ENCODE results near the gene FKBP4. TPM values are rescaled to one million over a fixed set of nuclear protein-coding genes. Genes with fewer than 3 reads are reported as not detected.

Gene FKBP4
- total and polyA plus RNA-seq, 9 of the 15 experiments (the other 6 are each of a cell fraction or from before 2014, with no cell fraction given), result 16.3 to 154 (median 90.1) TPM

GRCh38 chr12:2752676-2753371 lies 41.9 kb upstream of the FKBP4 start (continued):
- TF ChIP-seq JUN (IDR thresholded peaks at IDR 0.05; ENCODE audit: borderline replicate concordance, low read depth, low read length) (no peak), JUN (CRISPR knock-in tag; IDR thresholded peaks at IDR 0.05; ENCODE audit: borderline replicate concordance) (0 out of 2 replicates have a peak, but pooled peaks have one; percentile 86), BDP1 (IDR thresholded peaks at IDR 0.05; ENCODE audit: insufficient read depth, insufficient read length) (no peak), ZC3H11A (IDR thresholded peaks at IDR 0.05; ENCODE audit: low read depth, low read length) (no peak)

- H3K4me3 ChIP-seq, result no peak overlapping the region
- ChIA-PET CTCF (ENCODE audit: low intra/inter-chr PET ratio) (no interaction called here), POLR2A (no interaction called here)
- 0% methylated on average over 5 of the region's 8 CpGs for WGBS (ENCODE audit: insufficient coverage, low coverage, missing lambda C conversion rate)
- ATAC-seq (no peak), DNase-seq (ENCODE audit: extremely low read depth in 1 of 4, low spot score in 3 of 4) (no peak), FAIRE-seq (no peak)
- H3K4me2 ChIP-seq (ENCODE audit: insufficient read depth, low read length), result no peak overlapping the region
- H4K20me1 ChIP-seq (replicated peaks; ENCODE audit: control insufficient read depth, insufficient read depth, low read length), result no peaks in the 10 kb centered on the region
- no peaks in the 10 kb centered on the region for H3K36me3 ChIP-seq (ENCODE audit: control insufficient read depth, insufficient read depth, low read length)
- no peaks in the 10 kb centered on the region for H3K9me1 ChIP-seq (ENCODE audit: control insufficient read depth, insufficient read depth, low read length)
- no peak overlapping the region for H3K9ac ChIP-seq (ENCODE audit: insufficient read depth in 1 of 2, low read depth in 2 of 2, low read length in 2 of 2)
- peaks cover 0 to 9% of the 10 kb centered on the region in 2 experiments; a peak in 1 of 5 replicates for H3K4me1 ChIP-seq (replicated peaks in 1 of 2; ENCODE audit: control insufficient read depth in 2 of 2, insufficient read depth in 2 of 2, low read length in 2 of 2)
- H3K27ac ChIP-seq (ENCODE audit: extremely low read depth, low read depth, low read length), result no peak overlapping the region
- no TSS peak for BruUV-seq (replicated peaks)
- H3K79me2 ChIP-seq (ENCODE audit: control insufficient read depth, insufficient read depth, low read length), result no peaks in the 10 kb centered on the region
- in situ Hi-C loops (cut with MboI), result no loop called here
- H2AFZ ChIP-seq (ENCODE audit: low read depth, low read length), result no peak overlapping the region
- intact Hi-C loops (cut with micrococcal nuclease), result no loop called here
- no peaks in the 10 kb centered on the region for H3K9me3 ChIP-seq (replicated peaks; ENCODE audit: control insufficient read depth, insufficient read depth, low read depth, low read length)
- no peaks in the 10 kb centered on the region; a peak in 1 of 5 replicates for H3K27me3 ChIP-seq (ENCODE audit: control insufficient read depth in 2 of 2, insufficient read depth in 2 of 2, low read length in 2 of 2)
- no peak for TF ChIP-seq NBN (IDR thresholded peaks at IDR 0.05; ENCODE audit: low read depth)
- TF ChIP-seq FUS (optimal IDR thresholded peaks at IDR 0.05; ENCODE audit: low read depth, low read length), result no peak
- no peak for TF ChIP-seq SMAD1 (IDR thresholded peaks at IDR 0.05; ENCODE audit: low read depth, low read length, partially characterized antibody)
- TF ChIP-seq, protein P1, sequence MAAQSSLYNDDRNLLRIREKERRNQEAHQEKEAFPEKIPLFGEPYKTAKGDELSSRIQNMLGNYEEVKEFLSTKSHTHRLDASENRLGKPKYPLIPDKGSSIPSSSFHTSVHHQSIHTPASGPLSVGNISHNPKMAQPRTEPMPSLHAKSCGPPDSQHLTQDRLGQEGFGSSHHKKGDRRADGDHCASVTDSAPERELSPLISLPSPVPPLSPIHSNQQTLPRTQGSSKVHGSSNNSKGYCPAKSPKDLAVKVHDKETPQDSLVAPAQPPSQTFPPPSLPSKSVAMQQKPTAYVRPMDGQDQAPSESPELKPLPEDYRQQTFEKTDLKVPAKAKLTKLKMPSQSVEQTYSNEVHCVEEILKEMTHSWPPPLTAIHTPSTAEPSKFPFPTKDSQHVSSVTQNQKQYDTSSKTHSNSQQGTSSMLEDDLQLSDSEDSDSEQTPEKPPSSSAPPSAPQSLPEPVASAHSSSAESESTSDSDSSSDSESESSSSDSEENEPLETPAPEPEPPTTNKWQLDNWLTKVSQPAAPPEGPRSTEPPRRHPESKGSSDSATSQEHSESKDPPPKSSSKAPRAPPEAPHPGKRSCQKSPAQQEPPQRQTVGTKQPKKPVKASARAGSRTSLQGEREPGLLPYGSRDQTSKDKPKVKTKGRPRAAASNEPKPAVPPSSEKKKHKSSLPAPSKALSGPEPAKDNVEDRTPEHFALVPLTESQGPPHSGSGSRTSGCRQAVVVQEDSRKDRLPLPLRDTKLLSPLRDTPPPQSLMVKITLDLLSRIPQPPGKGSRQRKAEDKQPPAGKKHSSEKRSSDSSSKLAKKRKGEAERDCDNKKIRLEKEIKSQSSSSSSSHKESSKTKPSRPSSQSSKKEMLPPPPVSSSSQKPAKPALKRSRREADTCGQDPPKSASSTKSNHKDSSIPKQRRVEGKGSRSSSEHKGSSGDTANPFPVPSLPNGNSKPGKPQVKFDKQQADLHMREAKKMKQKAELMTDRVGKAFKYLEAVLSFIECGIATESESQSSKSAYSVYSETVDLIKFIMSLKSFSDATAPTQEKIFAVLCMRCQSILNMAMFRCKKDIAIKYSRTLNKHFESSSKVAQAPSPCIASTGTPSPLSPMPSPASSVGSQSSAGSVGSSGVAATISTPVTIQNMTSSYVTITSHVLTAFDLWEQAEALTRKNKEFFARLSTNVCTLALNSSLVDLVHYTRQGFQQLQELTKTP (IDR thresholded peaks at IDR 0.05; ENCODE audit: low read depth in 1 of 2, partially characterized antibody in 2 of 2), result no peak
- TF ChIP-seq NCOR1 (IDR thresholded peaks at IDR 0.05), result no peak
- TF ChIP-seq SLC30A9 (CRISPR knock-in tag; IDR thresholded peaks at IDR 0.05), result no peak
- TF ChIP-seq SMAD2 (IDR thresholded peaks at IDR 0.05; ENCODE audit: low read depth, low read length), result no peak
- no peak for TF ChIP-seq ZFPM2 (CRISPR knock-in tag; IDR thresholded peaks at IDR 0.05)
- no peak for TF ChIP-seq COPS2 (conservative IDR thresholded peaks at IDR 0.05)
- no peak for TF ChIP-seq ZNF134 (CRISPR knock-in tag; conservative IDR thresholded peaks at IDR 0.05)
- TF ChIP-seq BRD4 (IDR thresholded peaks at IDR 0.05), result no peak
- TF ChIP-seq ZNF408 (CRISPR knock-in tag; IDR thresholded peaks at IDR 0.05; ENCODE audit: low read depth), result no peak
- TF ChIP-seq, protein P2, sequence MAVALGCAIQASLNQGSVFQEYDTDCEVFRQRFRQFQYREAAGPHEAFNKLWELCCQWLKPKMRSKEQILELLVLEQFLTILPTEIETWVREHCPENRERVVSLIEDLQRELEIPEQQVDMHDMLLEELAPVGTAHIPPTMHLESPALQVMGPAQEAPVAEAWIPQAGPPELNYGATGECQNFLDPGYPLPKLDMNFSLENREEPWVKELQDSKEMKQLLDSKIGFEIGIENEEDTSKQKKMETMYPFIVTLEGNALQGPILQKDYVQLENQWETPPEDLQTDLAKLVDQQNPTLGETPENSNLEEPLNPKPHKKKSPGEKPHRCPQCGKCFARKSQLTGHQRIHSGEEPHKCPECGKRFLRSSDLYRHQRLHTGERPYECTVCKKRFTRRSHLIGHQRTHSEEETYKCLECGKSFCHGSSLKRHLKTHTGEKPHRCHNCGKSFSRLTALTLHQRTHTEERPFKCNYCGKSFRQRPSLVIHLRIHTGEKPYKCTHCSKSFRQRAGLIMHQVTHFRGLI (CRISPR knock-in tag; IDR thresholded peaks at IDR 0.05), result no peak
These were observed 41.2 kb upstream of the FKBP4 start for GRCh38 chr12:2753536-2753935.
